HG03469 (cell line): ENCODE measurements around the gene UBE2H.
"Not testable (repeated sequence)": the region's sequence is repeated elsewhere in the genome, so short reads cannot be mapped to it uniquely, and the experiment has no call there.

Experiments
- ATAC-seq: cut with Tn5 transposase; IDR thresholded peaks from one replicate; pipeline ENCODE4 v1.9.1; 2021; ENCODE audit warnings: mild to moderate bottlenecking, moderate library complexity, moderate number of reproducible peaks; ENCODE audit not compliant: unreplicated experiment

Gene UBE2H

DNA sequence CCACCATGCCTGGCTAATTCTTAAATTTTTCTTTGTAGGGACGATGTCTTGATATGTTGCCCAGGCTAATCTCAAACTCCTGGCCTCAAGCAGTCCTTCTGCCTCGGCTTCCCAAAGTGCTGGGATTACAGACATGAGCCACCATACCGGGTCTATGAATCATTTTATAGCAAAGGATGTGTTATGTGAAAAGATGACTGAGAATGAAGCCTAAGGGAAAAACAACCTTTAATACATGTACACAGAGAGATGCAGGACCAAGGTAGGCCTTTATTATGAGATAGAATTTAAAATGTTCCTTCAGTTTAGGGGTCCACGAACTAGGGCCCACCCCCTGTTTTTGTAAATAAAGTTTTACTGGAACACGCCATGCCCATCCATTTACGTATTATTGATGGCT is 41.0 kb downstream of the UBE2H start:
- ATAC-seq, result no peak

DNA sequence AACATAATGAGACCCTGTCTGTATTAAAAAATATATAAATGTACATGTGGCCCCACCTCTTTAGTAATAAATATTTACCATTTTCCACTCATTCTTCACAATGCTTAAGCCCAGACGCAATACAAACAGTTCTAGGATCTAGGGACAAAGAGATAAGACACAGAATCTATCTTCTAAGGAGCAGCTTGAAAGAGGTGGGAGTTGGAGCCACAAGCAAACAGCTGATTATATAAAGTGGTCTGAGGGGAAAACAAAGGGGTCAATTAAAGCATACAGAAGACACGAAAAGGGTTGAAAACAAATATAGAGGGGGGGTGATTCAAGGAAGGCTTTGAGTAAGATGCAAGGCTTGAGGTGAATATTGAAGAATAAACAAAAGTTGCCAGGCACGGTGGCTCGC is 43.1 kb downstream of the UBE2H start:
- ATAC-seq, result no peak

DNA sequence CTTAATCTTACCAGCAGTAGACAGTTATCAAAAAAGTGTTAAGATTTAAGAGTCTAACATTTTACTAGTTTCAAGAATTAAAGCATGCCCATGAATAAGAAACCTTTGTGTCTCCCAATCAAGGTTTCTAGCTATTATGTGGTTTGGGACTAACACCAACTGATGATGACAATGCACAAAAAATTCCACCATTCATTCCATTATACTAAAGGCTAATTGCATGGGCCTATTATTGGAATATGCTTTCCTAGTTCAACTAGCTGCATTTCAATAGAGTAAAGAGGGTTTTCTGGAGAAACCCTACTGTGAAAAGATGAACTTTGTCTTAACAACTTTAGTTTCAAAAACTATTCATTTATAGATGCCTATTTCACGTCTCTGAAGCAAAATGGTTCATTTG is 44.6 kb downstream of the UBE2H start:
- ATAC-seq, result no peak

DNA sequence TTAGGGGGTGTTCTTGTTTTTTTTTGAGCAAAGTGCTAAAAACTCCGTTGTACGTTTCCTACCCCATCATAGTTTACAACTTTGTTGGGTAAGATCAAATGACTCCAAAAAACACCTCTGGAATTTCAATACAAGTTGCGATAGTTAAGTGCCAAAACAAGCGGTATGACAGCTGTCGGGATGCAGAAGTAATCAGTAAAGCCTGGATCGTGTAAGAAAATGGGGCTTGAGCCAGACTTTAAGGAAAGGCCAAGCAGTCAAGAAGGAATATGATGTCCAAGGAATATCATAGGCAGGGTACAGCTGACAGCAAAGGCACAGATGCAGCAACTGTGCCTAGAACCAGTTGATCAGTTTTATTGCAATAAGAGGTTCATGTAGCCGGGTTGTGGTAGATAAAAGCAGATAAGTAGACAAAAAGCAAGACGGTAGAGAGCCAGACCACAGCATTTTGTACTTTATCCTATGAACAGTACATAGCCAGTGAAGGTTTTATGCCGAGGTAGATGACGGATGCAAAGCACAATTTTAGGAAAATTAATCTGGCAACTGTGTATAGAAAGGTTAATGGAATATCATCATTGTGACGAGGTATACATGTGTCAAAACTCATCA is 45.5 kb downstream of the UBE2H start:
- no peak for ATAC-seq

DNA sequence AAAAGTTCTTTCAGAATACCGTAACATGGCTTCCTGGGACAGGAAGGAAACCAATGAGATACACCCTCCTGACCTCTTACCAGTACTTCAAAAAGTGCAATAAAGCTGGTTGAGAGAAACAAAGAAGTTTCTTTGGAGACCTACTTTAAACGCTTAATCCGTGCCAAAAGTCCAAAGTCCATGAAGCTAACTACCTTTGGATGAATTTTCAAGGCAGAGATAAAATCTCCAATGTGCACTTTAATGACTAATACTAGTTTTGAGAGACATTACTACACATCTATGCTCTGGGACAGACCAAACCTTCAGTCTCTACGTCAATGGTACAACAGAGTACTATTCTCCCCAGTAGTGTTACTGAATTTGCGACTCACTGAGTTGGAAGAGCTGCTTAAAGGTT is 46.1 kb downstream of the UBE2H start:
- ATAC-seq, result no peak

DNA sequence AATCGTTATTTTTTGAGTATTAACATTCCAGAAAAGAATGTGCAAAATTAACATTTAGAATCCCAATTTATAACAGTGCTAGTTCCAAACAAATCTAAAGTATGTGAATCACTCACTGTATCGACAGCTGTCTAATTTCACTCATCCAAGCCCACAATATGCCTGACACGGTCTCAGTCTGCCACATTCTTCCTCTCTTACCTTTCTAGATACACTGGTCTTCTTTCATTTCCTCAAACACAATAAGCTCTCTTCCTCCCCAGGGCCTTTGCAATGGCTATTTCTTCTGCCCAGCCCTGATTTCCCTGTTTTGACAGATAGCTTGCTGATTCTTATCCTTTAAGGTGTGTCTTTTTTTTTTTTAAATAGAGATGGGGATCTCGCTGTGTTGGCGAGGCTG is 48.8 kb downstream of the UBE2H start:
- ATAC-seq, result no peak

DNA sequence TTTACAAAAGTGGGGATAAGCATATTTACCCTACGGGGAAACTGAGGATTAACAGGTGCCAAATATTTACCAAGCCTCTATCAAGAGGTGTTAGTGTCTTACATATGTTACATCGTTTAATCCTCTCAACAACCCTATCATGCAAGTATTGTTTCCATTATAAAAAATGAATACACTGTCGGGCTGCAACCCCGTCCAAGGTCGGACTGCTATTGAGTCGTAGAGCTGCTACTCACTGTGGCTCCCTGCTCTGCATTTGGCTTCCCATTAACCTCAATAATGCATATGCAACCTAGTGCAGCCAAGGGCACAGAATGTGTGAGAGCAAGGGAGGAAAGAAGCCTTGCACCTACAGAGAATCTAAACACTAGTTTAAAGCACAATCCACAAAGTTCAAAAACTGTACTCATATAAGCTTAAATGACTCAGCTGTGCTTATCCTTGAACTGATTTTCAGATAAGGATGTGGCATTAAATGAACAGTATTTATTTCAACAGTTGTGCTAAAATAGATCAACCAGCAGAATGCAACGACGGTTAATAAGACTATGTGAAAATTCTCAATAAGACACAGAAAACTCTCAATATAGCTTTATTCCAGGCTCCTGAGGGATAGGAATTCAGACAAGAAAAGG is 49.9 kb downstream of the UBE2H start:
- ATAC-seq, result no peak

DNA sequence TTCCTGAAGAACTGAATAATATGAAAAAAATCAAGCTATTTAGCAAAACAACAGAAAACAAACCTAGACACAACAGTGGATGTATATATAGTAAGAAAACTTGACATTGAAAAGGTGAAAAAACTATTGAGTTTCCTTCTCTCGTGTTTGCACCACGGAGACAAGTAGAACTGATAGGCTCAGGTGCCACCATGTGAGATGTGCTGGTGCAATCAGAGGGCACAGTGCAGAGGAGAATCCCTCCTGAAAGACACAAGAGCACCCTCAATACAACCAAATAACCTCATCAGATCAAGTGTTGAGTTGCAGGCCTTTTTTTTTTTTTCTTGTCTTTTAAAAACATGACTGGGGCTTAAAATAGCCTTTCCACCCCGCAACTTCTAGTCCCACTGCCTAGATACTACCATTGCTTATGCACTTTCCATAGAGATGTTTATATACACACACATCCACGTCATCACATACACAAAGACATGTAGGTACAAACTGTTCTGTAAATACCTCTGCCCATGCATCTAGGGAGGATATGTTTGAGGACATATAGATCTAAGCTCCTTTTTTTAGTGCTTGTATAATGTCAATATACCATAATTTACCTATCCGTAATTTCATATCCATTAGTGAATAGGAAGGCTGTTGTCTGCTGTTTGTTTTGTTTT is 54.1 kb downstream of the UBE2H start:
- ATAC-seq, result no peak

DNA sequence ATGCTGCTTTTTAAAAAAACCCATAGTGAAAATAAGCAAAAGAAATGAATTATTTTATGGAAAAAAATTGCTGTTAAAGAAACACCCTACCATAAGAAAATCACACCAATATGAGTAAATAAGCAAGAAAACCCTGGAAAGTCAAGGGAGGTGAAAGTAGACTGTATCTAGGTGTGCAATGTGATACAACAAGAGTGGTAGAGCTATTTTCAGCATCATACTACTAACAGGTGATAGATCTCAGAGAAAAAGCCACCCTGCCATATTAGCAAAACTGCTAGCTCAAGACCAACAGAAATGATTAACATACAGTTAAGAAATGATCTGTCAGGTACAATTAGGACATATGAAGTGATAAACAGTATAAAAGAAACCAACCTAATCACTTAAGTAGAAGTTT is 54.8 kb downstream of the UBE2H start:
- ATAC-seq, result no peak

DNA sequence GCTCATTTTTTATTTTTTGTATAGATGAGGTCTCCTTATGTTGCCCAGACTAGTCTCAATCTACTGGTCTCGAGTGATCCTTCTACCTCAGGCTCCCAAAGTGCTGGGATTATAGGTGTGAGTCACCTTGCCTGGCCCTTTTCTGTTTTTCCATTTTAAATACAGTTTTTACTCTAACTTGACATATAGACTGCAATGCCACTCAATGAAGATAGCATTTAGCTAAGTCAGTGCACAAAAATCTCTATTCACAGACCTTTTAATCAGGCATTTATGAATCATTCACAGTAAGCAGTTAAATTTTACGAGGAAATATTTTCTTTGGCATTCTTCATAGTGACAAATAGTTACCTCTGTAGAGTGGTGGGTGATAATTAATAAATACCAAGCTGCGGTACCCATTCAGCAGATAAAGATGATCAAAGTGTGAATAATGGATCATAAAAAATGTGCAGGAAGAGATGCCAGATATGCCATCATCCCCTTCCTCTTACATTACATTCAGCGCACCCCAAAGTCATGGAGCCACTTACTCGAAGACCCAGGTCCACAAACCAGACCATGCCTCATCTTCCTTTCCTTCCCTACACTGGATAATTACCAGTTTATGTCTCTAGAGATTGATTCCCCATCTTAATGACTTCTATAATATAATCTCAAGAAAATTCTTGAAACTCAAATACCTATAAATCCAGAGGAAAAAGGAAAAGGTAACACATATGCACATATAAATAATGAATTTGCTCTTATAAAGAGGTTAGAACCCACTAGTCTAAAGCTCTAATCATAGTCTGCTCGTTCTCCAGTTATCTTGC is 56.0 kb downstream of the UBE2H start:
- ATAC-seq, result no peak

DNA sequence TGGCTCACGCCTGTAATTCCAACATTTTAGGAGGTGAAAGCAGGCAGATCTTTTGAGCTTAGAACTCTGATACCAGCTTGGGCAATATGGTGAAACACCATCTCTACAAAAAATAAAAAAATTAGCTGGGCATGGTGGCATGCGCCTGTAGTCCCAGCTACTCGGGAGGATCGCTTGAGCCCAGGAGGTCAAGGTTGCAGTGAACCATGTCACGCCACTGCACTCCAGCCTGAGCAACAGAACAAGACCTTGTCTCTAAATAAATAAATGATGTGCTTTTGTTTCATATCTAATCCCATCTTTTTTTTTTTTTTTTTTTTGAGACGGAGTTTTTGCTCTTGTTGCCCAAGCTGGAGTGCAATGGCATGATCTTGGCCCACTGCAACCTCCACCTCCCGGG is 58.6 kb downstream of the UBE2H start:
- not testable (repeated sequence) for ATAC-seq

DNA sequence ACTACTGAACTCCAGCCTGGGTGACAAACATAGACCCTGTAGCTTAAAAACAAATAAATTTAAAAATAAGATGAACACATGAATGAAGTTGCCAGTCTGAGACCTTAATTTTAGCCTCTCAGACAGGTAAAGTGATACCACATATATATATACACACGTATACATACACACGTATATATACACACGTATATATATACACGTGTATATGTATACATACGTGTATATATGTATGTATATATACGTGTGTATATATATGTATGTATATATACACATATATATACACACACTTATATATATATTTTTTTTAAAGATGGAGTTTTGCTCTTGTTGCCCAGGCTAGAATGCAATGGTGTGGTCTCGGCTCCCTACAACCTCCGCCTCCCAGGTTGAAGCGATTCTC is 62.7 kb downstream of the UBE2H start:
- no peak for ATAC-seq

DNA sequence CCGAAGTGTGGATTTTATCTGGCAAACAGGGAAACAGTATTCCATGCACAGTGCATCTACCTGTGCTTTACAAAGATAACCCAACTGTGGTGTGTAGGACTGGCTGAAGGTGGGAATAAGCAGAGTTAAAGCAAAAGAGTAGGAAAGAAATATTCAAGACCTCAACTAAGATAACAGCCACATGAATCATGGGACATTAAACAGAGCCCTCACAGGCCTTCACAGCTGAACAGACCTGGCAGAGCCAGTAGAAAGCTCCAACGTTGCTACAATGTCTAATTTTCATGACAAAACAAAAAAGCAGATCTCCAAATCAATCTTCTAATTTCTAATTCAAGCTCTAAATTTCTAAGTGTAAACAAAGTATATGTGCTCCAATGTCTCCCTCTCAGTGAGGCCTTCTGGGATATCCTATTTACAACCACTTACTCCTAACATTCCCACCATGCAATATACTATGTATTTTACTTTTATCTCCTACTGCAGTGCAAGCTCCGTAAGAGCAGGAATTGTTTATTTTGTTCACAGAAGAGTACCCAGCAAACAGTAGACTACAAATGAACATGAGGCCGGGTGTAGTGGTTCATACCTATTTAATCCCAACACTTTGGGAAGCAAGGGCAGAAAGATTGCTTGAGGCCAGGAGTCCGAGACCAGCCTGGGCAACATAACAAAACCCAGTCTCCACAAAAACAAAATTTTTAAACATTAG is 63.5 kb downstream of the UBE2H start:
- ATAC-seq, result no peak

DNA sequence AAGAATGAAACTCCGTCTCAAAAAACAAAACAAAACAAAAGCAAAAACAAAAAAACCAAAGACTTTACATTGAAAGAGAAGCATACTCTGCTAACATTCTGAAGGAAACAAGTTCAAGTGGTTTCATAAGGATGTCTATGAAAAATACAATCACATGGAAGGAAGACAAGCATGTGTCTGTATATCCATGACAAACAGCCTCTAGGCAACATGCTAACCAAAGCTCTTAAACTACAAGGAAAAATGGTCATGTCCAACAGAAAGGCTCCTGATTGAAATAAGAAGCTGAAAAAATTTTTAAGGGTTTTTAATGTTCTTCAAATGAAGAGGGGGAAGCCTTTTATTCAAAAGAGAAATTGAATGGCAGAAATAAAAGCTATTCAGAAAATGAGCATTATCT is 64.9 kb downstream of the UBE2H start:
- no peak for ATAC-seq

DNA sequence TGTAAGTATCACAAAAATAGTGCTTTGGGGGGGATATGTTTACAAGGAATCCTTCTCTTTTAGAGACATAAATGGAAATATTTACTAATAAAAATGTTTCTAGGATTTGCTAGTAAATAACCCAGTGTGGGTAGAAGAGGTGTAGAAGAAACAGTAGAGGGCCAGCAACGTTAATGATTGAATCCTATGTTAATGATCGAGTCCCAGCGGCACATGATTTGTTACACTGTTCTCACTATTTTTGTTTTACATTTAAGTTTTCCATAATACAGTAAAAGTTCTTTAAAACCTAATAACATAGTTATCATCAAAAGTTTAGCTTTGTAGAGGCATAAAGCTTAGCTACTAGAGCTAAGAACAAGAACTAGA is 66.0 kb downstream of the UBE2H start:
- ATAC-seq, result no peak

DNA sequence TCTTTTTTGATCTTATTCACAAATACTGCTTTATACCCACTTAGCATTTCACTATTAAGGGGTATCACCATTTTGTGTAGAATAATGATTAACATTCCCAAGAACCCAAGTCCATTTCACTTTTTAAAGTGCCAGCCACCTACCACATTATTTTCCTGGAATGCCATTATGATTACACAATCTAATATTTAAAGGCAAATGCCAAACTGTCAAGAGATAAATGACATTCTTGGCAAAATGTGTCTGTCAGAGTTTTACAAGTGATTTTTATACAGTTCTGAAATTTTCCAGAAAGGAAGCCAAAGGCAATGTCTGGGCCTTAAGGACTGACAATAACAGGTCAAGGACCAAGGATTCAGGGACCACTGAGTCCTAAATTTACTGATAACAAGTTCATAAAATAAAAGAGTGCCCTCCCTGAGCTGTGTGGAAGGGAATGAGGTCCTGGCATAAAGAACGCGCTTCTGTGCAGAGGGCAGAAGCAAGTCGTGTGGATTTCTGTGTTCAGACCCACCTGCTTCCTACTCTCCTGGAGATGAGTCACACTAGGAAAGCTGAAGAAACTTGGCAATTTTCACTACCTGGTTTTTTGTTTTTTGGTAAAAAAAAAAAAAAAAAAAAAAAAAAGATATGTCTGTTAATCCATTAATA is 66.5 kb downstream of the UBE2H start:
- ATAC-seq, result no peak

DNA sequence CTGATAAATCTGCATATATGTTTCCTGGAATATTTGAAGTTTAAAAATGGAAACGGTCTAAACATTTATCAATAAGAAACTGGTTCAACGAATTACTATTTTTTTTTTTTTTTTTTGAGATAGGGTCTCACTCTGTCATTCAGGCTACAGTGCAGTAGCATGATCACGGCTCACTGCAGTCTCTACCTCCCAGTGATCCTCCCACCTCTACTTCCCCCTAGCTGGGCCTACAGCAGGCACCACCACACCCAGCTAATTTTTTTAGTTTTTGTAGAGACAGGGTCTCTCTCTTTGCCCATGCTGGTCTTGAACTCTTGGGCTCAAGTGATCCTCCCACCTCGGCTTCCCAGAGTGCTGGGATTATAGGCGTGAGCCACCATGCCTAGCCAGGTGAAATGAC is 68.3 kb downstream of the UBE2H start:
- no peak for ATAC-seq

DNA sequence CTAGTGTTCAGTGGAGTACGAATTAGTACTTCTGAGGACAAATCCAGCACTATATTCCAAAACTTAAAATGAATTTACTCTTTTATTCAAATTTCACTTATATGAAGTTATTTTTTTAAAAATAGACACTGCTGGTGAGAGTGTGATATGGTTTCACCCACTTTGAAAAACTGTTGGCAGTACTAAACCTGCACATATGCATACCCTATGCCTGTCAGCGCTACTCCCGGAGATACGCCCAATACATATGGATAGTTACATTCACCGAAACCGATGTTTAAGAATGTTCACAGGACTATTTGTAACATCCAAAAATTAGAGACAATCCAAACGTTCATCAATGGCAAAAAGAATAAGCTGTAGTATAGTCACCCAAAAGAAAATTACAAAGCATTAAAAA is 69.6 kb downstream of the UBE2H start:
- ATAC-seq, result no peak

DNA sequence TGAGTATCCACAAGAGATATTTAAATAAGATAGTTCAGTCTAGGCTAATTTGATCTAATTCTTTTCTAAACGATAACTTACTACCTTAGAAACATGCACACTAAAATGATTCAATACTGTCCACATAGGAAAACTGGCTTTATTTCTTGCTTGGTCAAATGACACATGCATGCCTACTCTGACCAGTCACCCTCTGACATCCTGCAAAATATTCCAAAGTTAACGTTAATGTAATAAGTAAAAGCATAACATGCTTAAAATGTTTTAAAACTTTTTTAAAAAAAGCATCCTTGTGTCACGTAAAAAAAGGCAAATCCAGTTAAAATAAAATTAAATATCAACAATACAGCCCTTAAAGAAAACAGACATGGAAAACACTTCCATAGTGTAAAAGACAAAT is 70.2 kb downstream of the UBE2H start:
- ATAC-seq, result no peak

DNA sequence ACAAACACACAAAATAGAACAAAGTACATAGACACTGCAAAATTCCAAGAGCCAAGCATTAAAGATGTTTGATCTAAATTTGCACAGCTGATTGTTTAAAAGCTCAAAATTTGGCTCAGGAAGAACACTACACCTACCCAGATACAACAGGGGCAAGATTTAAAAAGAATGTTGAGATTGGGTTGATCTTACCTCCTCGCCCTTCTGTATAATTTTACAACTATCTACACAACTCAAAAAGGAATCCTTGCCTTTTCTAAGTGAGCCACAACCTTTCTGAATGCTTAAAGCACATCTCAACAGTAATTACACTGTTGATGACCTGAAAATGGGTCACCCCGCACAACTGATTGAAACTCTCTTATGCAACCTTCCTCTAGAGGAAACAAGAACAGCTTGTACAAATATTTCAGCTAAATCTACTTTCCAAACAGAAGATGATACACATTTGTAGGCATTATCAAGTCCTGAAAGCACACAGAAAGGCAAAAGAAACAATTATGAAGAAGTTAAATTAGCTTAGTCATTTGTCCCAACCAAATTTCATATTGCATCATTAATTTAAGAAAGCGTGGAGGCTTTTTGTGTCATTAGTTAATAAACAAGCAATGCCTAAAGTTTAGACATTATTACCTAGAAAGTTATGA is 75.5 kb downstream of the UBE2H start:
- ATAC-seq, result no peak
